Endothelial cell (in vitro differentiated cells): Measurements from ENCODE around the gene ELAVL1. TPM values are rescaled to one million over a fixed set of nuclear protein-coding genes. Genes with fewer than 3 reads are reported as not detected.

Source experiments
- DNase-seq: peaks from one replicate; pipeline ENCODE4 v3.0.0; 2021; ENCODE audit warnings: low spot score
- H3K27ac Mint-ChIP-seq: one replicate; pipeline ENCODE4 v1.8.0; 2021; ENCODE audit warnings: mixed read lengths, inconsistent platforms; ENCODE audit not compliant: unreplicated experiment
- H3K27me3 Mint-ChIP-seq: one replicate; pipeline ENCODE4 v1.8.0; 2021; ENCODE audit warnings: mild to moderate bottlenecking, moderate library complexity, mixed read lengths, inconsistent platforms; ENCODE audit not compliant: unreplicated experiment
- H3K36me3 Mint-ChIP-seq: one replicate; pipeline ENCODE4 v1.8.0; 2021; ENCODE audit warnings: mild to moderate bottlenecking, low read depth, mixed read lengths, inconsistent platforms; ENCODE audit not compliant: unreplicated experiment
- H3K4me1 Mint-ChIP-seq: one replicate; pipeline ENCODE4 v1.8.0; 2021; ENCODE audit warnings: mild to moderate bottlenecking, mixed read lengths, inconsistent platforms; ENCODE audit not compliant: unreplicated experiment
- H3K4me3 Mint-ChIP-seq: one replicate; pipeline ENCODE4 v1.8.0; 2021; ENCODE audit warnings: mild to moderate bottlenecking, mixed read lengths, inconsistent platforms; ENCODE audit not compliant: unreplicated experiment
- H3K9me3 Mint-ChIP-seq: one replicate; pipeline ENCODE4 v1.8.0; 2021; ENCODE audit warnings: mixed read lengths, inconsistent platforms; ENCODE audit not compliant: unreplicated experiment
- total RNA-seq: library from RNA; stranded (reverse); fragmentation: NEBNext Ultra II Directional; extraction: Animal tissue kit (Norgen Biotek cat#: 25700); gene quantifications from one replicate; pipeline ENCODE4 v1.2.1, GENCODE V29; 2021; ENCODE audit not compliant: unreplicated experiment
- TF ChIP-seq, protein P1 (sequence below): fragments of 200-600 bp; sonication (generic); IDR thresholded peaks from one replicate; pipeline ENCODE4 v1.5.0; 2021; ENCODE audit warnings: antibody characterized with exemption; ENCODE audit not compliant: unreplicated experiment

Gene ELAVL1
- total RNA-seq, 1 donor from 2014 or later = 135 TPM

DNA sequence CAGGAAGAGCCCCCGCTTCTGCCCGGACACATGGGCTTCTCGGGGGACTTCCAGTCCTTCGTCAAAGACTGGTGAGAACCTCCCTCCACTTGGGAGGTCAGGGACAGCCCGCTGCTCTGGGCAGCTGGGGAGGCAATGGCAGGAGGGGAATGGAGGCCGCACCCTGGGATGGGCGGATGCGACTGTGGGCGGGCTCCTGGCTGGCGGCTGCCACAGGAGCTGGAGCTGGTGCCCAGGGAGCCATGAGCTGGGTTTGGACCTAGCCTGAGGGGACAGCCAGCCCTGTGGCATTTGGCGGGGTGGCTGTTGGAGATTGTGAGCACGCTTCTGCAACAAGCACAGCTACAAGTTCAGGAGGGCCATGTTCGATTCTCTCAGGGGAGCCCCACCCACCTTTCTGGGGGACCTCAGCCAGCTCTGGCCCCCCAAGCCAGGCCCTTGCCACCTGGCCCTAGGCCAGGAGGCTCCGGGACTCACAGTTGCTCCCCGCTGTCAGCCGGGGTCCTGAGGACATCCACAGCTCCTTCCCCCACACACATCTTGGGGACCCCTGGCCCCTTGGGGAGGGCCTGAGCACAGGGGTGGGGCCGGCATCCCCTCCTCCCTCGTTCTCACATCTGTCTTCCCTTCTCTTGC is 93.8 kb downstream of the ELAVL1 start:
- peaks cover 7% of the 10 kb centered on the region for H3K36me3 Mint-ChIP-seq
- H3K9me3 Mint-ChIP-seq = no peaks in the 10 kb centered on the region
- H3K4me3 Mint-ChIP-seq = no peak overlapping the region
- peaks cover 14% of the 10 kb centered on the region for H3K27me3 Mint-ChIP-seq
- TF ChIP-seq, protein P1, sequence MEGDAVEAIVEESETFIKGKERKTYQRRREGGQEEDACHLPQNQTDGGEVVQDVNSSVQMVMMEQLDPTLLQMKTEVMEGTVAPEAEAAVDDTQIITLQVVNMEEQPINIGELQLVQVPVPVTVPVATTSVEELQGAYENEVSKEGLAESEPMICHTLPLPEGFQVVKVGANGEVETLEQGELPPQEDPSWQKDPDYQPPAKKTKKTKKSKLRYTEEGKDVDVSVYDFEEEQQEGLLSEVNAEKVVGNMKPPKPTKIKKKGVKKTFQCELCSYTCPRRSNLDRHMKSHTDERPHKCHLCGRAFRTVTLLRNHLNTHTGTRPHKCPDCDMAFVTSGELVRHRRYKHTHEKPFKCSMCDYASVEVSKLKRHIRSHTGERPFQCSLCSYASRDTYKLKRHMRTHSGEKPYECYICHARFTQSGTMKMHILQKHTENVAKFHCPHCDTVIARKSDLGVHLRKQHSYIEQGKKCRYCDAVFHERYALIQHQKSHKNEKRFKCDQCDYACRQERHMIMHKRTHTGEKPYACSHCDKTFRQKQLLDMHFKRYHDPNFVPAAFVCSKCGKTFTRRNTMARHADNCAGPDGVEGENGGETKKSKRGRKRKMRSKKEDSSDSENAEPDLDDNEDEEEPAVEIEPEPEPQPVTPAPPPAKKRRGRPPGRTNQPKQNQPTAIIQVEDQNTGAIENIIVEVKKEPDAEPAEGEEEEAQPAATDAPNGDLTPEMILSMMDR = no peak
- no peak for DNase-seq
- H3K4me1 Mint-ChIP-seq = peaks cover 4% of the 10 kb centered on the region
- no peak overlapping the region for H3K27ac Mint-ChIP-seq

DNA sequence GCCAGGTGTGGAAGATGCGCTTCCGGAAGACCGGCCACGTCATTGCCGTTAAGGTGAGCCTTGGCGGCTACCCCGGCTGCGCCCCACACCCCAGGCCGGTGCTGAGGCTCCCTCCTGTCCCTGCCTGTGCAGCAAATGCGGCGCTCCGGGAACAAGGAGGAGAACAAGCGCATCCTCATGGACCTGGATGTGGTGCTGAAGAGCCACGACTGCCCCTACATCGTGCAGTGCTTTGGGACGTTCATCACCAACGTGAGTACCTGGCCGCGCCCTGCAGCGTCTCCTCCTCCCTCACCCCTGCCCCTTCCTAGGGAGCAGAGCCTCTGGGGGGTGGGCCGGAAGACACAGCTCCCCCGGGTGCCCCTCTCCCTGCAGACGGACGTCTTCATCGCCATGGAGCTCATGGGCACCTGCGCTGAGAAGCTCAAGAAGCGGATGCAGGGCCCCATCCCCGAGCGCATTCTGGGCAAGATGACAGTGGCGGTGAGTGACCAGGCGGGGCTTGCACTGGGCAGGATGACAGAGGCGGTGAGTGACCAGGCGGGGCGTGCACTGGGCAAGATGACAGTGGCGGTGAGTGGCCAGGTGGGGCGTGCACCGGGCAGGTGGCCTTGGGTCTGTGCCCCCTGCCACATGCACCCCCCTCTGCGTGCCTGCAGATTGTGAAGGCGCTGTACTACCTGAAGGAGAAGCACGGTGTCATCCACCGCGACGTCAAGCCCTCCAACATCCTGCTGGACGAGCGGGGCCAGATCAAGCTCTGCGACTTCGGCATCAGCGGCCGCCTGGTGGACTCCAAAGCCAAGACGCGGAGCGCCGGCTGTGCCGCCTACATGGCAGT is 94.9 kb downstream of the ELAVL1 start:
- Mint-ChIP-seq H3K27ac (no peak overlapping the region), H3K36me3 (peaks cover 10% of the 10 kb centered on the region), H3K27me3 (peaks cover 12% of the 10 kb centered on the region), H3K9me3 (no peaks in the 10 kb centered on the region), H3K4me3 (no peak overlapping the region), H3K4me1 (peaks cover 4% of the 10 kb centered on the region)
- TF ChIP-seq, protein P1 = no peak
- no peak for DNase-seq

DNA sequence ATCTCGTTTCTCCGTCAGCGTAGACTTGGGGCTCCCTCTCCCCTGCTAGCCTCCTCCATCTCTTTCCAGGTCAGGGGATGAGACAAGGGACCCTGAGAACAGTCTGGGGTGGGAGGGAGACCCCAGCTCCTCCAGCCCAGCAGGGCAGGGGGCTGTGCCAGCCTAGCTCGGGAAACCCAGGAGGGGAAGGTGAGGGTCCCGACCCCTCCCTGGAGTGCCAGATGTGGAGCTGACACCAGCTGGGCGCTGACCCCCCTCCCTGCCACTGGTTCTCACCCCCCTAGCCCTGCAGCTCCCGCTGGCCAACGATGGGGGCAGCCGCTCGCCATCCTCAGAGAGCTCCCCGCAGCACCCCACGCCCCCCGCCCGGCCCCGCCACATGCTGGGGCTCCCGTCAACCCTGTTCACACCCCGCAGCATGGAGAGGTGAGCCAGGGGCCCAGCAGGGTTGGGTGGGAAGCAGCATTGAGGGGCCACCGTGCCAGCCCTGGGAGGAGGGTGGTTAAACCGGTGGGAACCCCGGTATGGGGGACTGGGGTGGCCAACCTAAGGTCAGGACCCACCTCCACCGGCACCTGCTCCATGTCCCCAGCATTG is 95.9 kb downstream of the ELAVL1 start:
- H3K9me3 Mint-ChIP-seq = no peaks in the 10 kb centered on the region
- H3K4me1 Mint-ChIP-seq = peaks cover 9% of the 10 kb centered on the region
- H3K27ac Mint-ChIP-seq = no peak overlapping the region
- H3K27me3 Mint-ChIP-seq = peaks cover 9% of the 10 kb centered on the region
- no peak for DNase-seq
- H3K36me3 Mint-ChIP-seq = peaks cover 16% of the 10 kb centered on the region
- TF ChIP-seq, protein P1 = no peak
- no peak overlapping the region for H3K4me3 Mint-ChIP-seq

DNA sequence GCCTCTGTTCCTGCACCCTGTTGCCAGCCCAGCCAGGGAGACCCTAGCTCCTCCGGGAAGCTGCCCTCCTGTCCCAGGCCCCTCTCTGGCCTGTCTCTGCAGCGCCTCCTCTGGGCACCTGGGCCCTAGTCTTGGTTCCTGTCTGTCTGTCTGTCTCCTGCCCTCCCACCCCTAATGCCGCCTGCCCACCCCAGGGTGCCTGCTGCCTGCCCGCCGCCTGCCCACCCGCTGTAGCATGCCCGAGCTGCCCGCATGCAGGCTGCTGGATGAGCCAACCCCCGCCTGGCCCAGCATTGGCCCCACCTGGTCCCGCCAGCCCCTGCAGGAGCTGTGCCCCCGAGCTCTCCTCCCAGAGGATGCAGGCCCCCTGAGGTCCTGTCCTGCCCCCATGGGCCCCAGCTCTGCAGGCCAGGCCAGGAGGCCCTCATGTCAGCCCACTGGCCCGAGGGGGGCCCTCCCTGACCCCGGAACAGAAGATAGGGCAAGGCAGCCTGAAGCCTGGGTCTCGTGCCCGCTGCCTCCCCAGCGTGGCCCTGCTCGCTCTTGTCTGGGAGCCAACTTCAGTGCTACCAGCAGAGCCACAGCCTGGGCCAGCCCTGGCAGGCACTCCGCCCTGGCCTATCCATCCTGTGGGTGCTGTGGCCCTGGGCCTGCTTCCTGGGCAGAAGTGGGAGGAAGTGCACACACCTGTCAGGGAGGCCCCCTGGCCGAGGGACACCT is 96.5 kb downstream of the ELAVL1 start:
- peaks cover 12% of the 10 kb centered on the region for H3K4me1 Mint-ChIP-seq

More for the DNA sequence above, 96.5 kb downstream of the ELAVL1 start:
- Mint-ChIP-seq H3K27me3 (peaks cover 5% of the 10 kb centered on the region), H3K27ac (no peak overlapping the region), H3K4me3 (no peak overlapping the region), H3K9me3 (no peaks in the 10 kb centered on the region), H3K36me3 (peaks cover 16% of the 10 kb centered on the region)
- TF ChIP-seq, protein P1 = no peak
- no peak for DNase-seq

Other genes starting within 250 kb of the ELAVL1 start
- gene CLEC4M, start 242.4 kb downstream of the ELAVL1 start, total RNA-seq = not detected
- 20.4 TPM for gene EVI5L, start 175.4 kb downstream of the ELAVL1 start, total RNA-seq
- 0.23 TPM for gene PRR36, start 131.3 kb downstream of the ELAVL1 start, total RNA-seq
- 0.08 TPM for gene LRRC8E, start 117.1 kb downstream of the ELAVL1 start, total RNA-seq
- 31.1 TPM for gene MAP2K7, start 101.8 kb downstream of the ELAVL1 start, total RNA-seq
- not detected for gene TGFBR3L, start 90.8 kb downstream of the ELAVL1 start, total RNA-seq
- gene SNAPC2, start 85.3 kb downstream of the ELAVL1 start, total RNA-seq = 13.5 TPM
- gene CTXN1, start 79.5 kb downstream of the ELAVL1 start, total RNA-seq = 18.3 TPM
- 46.5 TPM for gene TIMM44, start 62.0 kb downstream of the ELAVL1 start, total RNA-seq
- gene CCL25, start 47.1 kb upstream of the ELAVL1 start, total RNA-seq = not detected
- gene FBN3, start 144.0 kb upstream of the ELAVL1 start, total RNA-seq = 15.5 TPM
- 34.2 TPM for gene CERS4, start 203.7 kb upstream of the ELAVL1 start, total RNA-seq